Suppressor macrophage treated with lipopolysaccharide for 4 hours (primary cell): ENCODE measurements around the gene CALML4.
"Not testable (repeated sequence)": the region's sequence is repeated elsewhere in the genome, so short reads cannot be mapped to it uniquely, and the experiment has no call there.

Experiments used
- DNase-seq: peaks from one replicate; pipeline ENCODE4 v3.0.0-alpha.2; 2020

Gene CALML4

GRCh38 chr15:68188647-68189046, 16.5 kb downstream of the CALML4 start:
- no peak for DNase-seq

DNA sequence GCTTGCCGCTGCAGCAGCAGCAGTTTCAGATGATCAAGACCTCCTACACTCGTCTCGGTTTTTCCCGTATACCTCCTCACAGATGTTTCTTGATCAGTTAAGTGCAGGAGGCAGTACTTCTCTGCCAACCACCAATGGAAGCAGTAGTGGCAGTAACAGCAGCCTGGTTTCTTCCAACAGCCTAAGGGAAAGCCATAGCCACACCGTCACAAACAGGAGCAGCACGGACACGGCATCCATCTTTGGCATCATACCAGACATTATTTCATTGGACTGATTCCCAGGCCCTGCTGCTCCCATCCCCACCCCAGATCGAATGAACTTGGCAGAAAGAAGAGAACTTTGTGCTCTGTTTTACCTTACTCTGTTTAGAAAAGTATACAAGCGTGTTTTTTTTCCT, 17.6 kb downstream of the CALML4 start:
- no peak for DNase-seq

- no peak for DNase-seq
These were observed 18.3 kb downstream of the CALML4 start for GRCh38 chr15:68186671-68187397.

GRCh38 chr15:68184616-68185480, 20.3 kb downstream of the CALML4 start:
- DNase-seq, result peak; percentile 55

GRCh38 chr15:68183616-68184315, 21.4 kb downstream of the CALML4 start:
- peak; percentile 8 for DNase-seq

- no peak for DNase-seq
These were observed 27.4 kb downstream of the CALML4 start for GRCh38 chr15:68177742-68178141.

DNA sequence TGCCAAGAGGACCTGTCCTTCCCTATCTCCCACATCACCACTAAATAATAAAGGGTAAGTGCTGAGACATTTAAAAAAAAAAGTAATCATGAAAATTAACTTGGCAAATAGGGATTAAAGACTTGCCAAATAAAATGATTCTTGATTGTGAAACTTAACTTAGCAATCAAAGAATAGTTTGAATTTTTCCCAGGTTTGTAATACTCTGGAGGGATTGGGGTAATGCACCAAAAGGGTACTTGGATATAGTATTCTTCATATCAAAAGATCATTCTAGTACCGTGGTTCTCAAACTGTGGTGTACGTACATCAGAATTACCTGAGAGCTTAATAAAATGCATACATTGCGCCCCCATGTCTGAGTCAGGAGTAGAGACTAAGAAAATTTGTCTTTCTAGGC, 28.5 kb downstream of the CALML4 start:
- DNase-seq, result no peak

DNA sequence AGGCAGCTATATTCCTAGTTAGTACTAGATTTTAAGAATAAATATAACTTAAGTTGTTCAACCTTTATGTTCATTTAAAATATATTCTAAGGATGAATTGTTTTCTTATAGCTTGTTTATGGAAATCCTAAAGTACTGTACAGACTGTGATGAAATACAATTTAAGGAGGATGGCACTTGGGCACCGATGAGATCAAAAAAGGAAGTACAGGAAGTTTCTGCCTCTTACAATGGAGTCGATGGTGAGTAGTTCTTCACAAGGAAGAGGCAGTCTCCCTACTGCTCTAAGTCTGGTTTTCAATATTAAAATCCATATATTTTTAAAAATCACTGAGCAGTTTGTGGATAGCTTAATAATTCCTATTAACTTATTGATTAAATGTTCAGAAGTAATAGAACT, 29.6 kb downstream of the CALML4 start:
- peak; percentile 67 for DNase-seq

DNA sequence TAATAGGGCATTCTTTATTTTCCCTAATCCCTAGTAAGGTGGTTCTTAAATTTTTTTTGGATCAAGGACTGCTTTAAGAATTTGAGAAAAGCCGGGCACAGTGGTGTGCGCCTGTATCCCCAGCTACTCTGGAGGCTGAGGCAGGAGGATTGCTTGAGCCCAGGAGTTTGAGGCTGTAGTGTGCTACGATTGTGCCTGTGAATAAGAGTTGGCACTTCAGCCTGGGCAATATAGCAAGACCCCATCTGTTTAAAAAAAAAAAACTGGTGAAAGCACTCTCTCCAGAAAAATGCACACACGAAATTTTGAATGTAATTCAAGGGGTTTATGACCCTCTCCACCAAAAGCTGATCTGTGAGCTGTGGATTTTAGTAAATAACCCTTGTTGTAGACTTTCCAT, 32.0 kb downstream of the CALML4 start:
- DNase-seq, result no peak

DNA sequence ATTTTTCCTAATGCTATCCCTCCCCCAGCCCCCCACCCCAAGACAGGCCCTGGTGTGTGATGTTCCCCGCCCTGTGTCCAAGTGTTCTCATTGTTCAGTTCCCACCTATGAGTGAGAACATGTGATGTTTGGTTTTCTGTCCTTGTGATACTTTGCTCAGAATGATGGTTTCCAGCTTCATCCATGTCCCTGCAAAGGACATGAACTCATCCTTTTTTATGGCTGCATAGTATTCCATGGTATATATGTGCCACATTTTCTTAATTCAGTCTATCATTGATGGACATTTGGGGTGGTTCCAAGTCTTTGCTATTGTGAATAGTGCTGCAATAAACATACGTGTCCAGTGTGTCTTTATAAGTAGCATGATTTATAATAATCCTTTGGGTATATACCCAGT, 33.1 kb downstream of the CALML4 start:
- not testable (repeated sequence) for DNase-seq

GRCh38 chr15:68166847-68167246, 38.3 kb downstream of the CALML4 start:
- DNase-seq, result no peak

- no peak for DNase-seq
These were observed 41.9 kb downstream of the CALML4 start for GRCh38 chr15:68163191-68163590.

GRCh38 chr15:68158046-68158628, 47.0 kb downstream of the CALML4 start:
- DNase-seq, result no peak

DNA sequence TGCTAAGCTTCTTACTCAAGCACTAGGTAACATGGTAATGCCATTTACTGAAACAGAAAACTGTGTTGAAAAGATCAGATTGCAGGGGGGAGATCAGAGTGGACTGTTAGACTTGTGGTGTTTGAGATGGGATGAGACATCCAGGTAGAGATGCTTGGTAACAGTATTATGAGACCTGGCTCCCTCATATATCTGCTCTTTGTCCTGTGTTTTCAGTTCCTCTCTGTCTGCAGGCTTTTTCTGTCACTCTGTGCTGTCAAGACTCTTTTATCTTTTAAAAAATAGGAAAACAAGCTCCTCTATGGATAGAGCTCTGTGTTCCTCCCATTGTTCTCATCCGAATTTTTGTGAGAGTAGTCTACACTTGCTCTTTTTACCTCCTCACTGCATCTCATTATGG, 48.1 kb downstream of the CALML4 start:
- DNase-seq, result no peak

- DNase-seq, result peak; percentile 52
These were observed 50.1 kb downstream of the CALML4 start for GRCh38 chr15:68154923-68155559.

GRCh38 chr15:68152342-68152741, 52.8 kb downstream of the CALML4 start:
- peak; percentile 21 for DNase-seq

- no peak for DNase-seq
These were observed 53.9 kb downstream of the CALML4 start for GRCh38 chr15:68151277-68151676.

GRCh38 chr15:68150187-68150586, 54.9 kb downstream of the CALML4 start:
- DNase-seq, result no peak

GRCh38 chr15:68149059-68149458, 56.1 kb downstream of the CALML4 start:
- no peak for DNase-seq

GRCh38 chr15:68148039-68148438, 57.1 kb downstream of the CALML4 start:
- peak; percentile 15 for DNase-seq

GRCh38 chr15:68145706-68146105, 59.4 kb downstream of the CALML4 start:
- no peak for DNase-seq

DNA sequence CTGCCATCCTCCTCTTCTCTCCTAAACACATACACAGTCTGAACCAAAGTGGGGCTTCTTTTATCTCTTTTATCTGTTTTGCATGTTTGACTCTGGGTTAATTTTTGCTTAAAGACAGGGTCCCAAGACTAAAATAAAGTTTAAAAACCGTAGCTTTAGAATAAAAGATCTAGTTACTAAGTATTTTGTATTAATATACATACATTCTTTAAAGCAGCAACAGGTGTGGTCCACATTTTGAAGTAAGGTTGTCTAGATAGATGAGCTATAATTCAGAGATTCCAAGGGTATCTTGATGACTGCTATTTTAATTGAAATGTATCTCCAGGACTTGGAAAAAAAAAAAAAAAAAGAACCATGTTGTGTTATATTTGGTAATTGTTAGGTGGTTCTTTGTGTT, 61.3 kb downstream of the CALML4 start:
- DNase-seq, result no peak

DNA sequence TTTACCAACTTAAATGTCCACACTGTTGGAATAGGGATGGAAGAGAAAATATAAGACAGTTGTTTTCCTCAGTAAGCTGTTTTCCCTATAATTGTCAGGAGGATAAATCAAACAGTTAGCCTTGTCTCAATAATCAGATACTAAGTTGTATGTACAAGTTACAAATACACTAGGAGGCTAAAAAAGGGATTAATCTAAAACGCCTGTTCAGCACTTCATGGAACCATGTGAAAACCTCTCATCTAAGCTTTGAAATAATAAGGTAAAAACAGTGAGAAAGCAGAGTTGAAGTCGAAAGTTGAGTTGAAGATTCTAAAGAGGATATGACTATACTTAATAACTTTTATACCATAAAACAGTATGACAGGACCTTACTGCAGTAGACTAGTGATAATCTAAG, 62.0 kb downstream of the CALML4 start:
- DNase-seq, result no peak
